Heart right ventricle (tissue), 16 donors: ENCODE data around the gene ASMTL. TPM values are rescaled to one million over a fixed set of nuclear protein-coding genes. Genes with fewer than 3 reads are reported as not detected.

Experiments
- ATAC-seq, 8 donors: fragments of 200-7000 bp; cut with Tn5 transposase; one replicate each; pipeline ENCODE4 v1.9.1; 2020; ENCODE audit warnings: mild to moderate bottlenecking in 8 of 8, moderate library complexity in 8 of 8, moderate number of reproducible peaks in 1 of 8
- DNase-seq, 2 donors: peaks; one replicate each; pipeline ENCODE4 v3.0.0-alpha.2; 2020
- H3K27ac ChIP-seq, 10 donors: fragments of 200-600 bp; sonication (generic) in 2 of 10; one replicate each; pipeline versions ENCODE4 v1.5.0 to v1.8.0; 2020 to 2022; ENCODE audit warnings: mild to moderate bottlenecking in 3 of 10
- H3K27me3 ChIP-seq, 7 donors: fragments of 200-600 bp; one replicate each; pipeline ENCODE4 v1.8.0; 2021 to 2022; ENCODE audit warnings: mild to moderate bottlenecking in 2 of 7
- H3K36me3 ChIP-seq, 9 donors: fragments of 200-600 bp; sonication (generic) in 1 of 9; one replicate each; pipeline versions ENCODE4 v1.5.0 to v1.8.0; 2020 to 2022; ENCODE audit warnings: mild to moderate bottlenecking in 2 of 9
- H3K4me1 ChIP-seq, 9 donors: fragments of 200-600 bp; sonication (generic) in 1 of 9; one replicate each; pipeline versions ENCODE4 v1.5.0 to v1.8.0; 2020 to 2022; ENCODE audit warnings: mild to moderate bottlenecking in 4 of 9
- H3K4me3 ChIP-seq, 10 donors: fragments of 200-600 bp; sonication (generic) in 2 of 10; one replicate each; pipeline versions ENCODE4 v1.5.0 to v1.8.0; 2020 to 2022; ENCODE audit warnings: mild to moderate bottlenecking in 7 of 10, moderate library complexity in 2 of 10
- H3K9me3 ChIP-seq, 11 donors: fragments of 200-600 bp in 10 of 11; sonication (generic) in 2 of 11; one replicate each; pipeline versions ENCODE4 v1.5.0 to v1.8.0; 2013 to 2022; ENCODE audit warnings: mild to moderate bottlenecking in 2 of 11, control low read depth in 1 of 11, moderate library complexity in 1 of 11
- CTCF ChIP-seq, 9 donors: fragments of 200-600 bp; sonication (generic) in 2 of 9; IDR thresholded peaks; one replicate each; pipeline versions ENCODE4 v1.5.0 to v1.8.0; 2021 to 2022; ENCODE audit warnings: antibody characterized with exemption in 9 of 9, mild to moderate bottlenecking in 5 of 9, moderate library complexity in 1 of 9
- WGBS, 2 donors: extraction: QIAGEN DNeasy Blood & Tissue Kit; methylation state at CpG; one replicate each; pipeline ENCODE4 v1.1.7; 2013; ENCODE audit warnings: inconsistent platforms in 1 of 2; 5-methylcytosine and 5-hydroxymethylcytosine counted together
- intact Hi-C, 10 donors: fragments of 100-400 bp; cut with DNase I; formaldehyde crosslinking; loops; one replicate each; pipeline versions ENCODE4 v1.11.1 to v1.14.2; 2022
- polyA plus RNA-seq, 2 donors: library from polyadenylated mRNA; stranded (reverse); fragments of 200-250 nt; gene quantifications; one replicate each; pipeline ENCODE4 v1.2.3, GENCODE V29; 2013
- total RNA-seq, 10 donors: library from RNA; stranded (reverse); fragmentation: NEBNext Ultra II Directional in 3 of 10; extraction: Animal tissue kit (Norgen Biotek cat#: 25700) in 3 of 10; gene quantifications; one replicate each; pipeline versions ENCODE4 v1.2.1 to v1.2.4, GENCODE V29; 2021 to 2023
- donor health status: Arrhythmogenic right ventricular cardiomyopathy.
- donor health status: ischemic (EF 13 %, LVEDD 7.1; RV severe dilation, severe dysfunction).
- donor health status: healthy with polysubstance abuse.
- donor health status: DM: no; HTN: yes; CAD: no.
- donor health status: DM: no; HTN: no; CAD: no.
- donor health status: ischemic (EF 25% LVEDD 6.9; RV normal size, moderate dysfunction).
- donor health status: ischemic (EF 25% LVEDD 5.7; RV mildly dilated, moderate dysfunction).
- donor health status: healthy.
- donor health status: DM: yes; HTN: yes; CAD: no.
- donor health status: Ischemic cardiomyopathy.
- donor health status: ischemic (EF 35%, LVEDD 5.7; RV mildly dilated, moderate dysfunction).
- donor health status: nonischemic (EF 11% LVEDD 7.7; RV severe dilation, severe dysfunction).
- donor health status: DM: yes; HTN: yes; CAD: no.
- donor health status: PGD.
- donor health status: ischemic (EF 29% LVEDD 5.4; RV normal size, mild dysfunction).
- donor health status: nonischemic (EF 23%, LVEDD 6.1; RV moderate dilation, normal function).

ASMTL gene
- total and polyA plus RNA-seq, 12 donors, result 16.6 to 50.6 (median 38.3) TPM

DNA sequence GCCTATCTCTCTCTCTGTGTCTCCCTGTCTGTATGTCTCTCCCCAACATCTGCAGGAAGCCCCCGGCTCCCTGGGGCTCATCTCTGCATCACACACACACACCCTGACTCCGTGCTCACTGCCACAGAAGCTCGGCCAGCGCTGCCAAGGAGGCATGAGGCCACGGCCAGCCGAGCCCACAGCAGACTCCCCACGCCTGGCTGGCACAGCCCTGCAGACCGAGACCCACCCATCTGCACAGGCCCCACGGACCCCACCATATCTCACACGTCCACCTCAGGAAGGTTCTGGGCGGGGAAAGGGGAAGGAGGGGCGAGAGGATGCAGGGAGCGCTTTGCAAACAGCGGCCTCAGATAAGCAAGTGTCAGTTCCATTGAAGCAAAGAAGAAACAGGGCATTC, 32.3 kb downstream of the ASMTL start:
- 50 to 51% methylated on average over 14 of the region's 14 CpGs for WGBS, 2 donors
- Histone ChIP-seq H3K4me3 (no peak overlapping the region), H3K9me3 (peaks cover 0 to 29% (median 21%) of the 10 kb centered on the region in 11 donors), H3K36me3 (peaks cover 4 to 68% (median 37%) of the 10 kb centered on the region in 9 donors), H3K27me3 (no peaks in the 10 kb centered on the region), H3K4me1 (no peaks in the 10 kb centered on the region), H3K27ac (no peak overlapping the region)
- intact Hi-C loops, result no loop called here
- ATAC-seq, result peak in 2 of 8 donors; percentile 11 to 22
- DNase-seq, result no peak
- no peak for TF ChIP-seq CTCF (IDR thresholded peaks at IDR 0.05)

DNA sequence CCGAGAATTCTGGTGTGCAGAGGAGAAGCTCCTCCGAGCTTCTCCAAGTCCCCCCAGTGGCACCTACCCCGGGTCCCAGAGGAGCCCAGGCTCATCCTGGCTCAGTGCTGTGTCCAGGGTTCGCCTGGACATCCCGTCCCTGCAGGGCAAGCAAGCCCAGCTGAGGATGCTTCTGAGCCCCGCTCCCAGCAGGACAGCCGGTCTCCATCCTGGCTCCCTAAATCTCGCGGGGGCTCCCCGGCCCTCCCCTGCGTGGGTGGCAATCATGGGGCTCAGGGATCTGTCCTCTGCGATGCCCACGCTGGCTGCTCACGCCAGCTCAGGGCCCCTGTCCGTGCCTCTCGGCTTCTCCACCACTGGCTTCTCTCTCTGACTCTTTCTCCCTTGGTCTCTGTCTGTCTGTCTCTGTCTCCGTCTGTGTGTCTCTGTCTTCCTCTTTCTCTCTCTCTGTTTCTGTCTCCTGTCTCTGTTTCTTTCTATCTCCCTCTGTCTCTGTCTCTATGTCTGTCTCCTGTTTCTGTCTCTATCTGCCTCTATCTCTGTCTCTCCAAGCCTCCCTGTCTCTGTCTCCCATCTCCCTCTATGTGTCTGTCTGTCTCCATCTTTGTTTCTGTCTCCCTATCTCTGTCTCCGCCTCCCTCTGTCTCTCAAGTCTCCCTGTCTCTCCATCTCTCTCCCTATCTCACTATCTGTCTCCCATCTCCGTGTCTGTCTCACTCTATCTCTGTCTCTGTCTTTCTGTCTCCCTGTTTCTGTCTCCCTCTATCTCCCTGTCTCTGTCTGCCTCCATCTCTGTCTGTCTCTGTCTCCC, 33.0 kb downstream of the ASMTL start:
- no peak for TF ChIP-seq CTCF (IDR thresholded peaks at IDR 0.05)
- Histone ChIP-seq H3K4me3 (no peak overlapping the region), H3K4me1 (no peaks in the 10 kb centered on the region), H3K36me3 (peaks cover 0 to 63% (median 33%) of the 10 kb centered on the region in 9 donors), H3K27me3 (no peaks in the 10 kb centered on the region), H3K9me3 (peaks cover 0 to 29% (median 21%) of the 10 kb centered on the region in 11 donors), H3K27ac (no peak overlapping the region)
- 82 to 94% methylated on average over 19 of the region's 19 CpGs for WGBS, 2 donors
- intact Hi-C loops, result no loop called here
- no peak for DNase-seq
- peak in 5 of 8 donors; percentile 4 to 32 (median 10) for ATAC-seq

DNA sequence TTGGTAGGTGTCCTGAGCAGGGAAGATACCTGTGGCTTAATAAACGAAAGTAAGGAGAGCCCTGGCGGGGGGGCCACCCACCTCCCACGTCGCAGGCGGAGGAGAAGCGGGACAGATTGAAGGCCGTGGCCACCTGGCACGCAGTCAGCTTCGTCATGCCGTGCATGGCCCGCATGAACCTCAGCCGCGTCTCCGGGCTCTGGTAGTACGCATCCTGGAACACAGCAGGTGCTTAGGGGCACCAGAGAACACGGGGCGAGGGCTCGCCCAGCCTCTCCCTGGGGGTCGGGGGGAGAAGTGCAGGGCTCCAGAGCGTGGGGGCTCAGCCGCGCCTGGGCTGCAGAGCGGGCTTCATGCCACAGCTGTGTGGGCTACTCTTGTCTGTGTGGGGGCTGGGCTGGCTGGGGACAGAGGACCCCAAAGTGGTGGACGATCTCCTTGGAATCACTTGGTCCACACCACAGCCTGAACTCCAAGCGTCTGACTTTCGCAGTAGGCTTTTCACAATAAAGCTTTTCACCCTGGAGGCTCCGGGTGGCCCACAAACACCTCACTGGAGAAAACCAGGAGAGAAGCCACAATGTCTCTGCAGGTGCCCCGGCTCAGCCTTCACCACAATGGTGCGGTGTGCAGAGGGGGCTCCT, 33.7 kb downstream of the ASMTL start:
- no peaks in the 10 kb centered on the region for H3K27me3 ChIP-seq
- ATAC-seq (peak in 4 of 8 donors; percentile 2 to 23 (median 18)), DNase-seq (no peak)
- no peak for TF ChIP-seq CTCF (IDR thresholded peaks at IDR 0.05)
- peaks cover 0 to 70% (median 36%) of the 10 kb centered on the region in 9 donors for H3K36me3 ChIP-seq
- 95% methylated on average over 29 of the region's 29 CpGs for WGBS, 2 donors
- H3K4me3 ChIP-seq, result no peak overlapping the region
- H3K27ac ChIP-seq, result no peak overlapping the region
- H3K4me1 ChIP-seq, result no peaks in the 10 kb centered on the region
- intact Hi-C loops, result no loop called here
- H3K9me3 ChIP-seq, result peaks cover 0 to 29% (median 21%) of the 10 kb centered on the region in 11 donors

DNA sequence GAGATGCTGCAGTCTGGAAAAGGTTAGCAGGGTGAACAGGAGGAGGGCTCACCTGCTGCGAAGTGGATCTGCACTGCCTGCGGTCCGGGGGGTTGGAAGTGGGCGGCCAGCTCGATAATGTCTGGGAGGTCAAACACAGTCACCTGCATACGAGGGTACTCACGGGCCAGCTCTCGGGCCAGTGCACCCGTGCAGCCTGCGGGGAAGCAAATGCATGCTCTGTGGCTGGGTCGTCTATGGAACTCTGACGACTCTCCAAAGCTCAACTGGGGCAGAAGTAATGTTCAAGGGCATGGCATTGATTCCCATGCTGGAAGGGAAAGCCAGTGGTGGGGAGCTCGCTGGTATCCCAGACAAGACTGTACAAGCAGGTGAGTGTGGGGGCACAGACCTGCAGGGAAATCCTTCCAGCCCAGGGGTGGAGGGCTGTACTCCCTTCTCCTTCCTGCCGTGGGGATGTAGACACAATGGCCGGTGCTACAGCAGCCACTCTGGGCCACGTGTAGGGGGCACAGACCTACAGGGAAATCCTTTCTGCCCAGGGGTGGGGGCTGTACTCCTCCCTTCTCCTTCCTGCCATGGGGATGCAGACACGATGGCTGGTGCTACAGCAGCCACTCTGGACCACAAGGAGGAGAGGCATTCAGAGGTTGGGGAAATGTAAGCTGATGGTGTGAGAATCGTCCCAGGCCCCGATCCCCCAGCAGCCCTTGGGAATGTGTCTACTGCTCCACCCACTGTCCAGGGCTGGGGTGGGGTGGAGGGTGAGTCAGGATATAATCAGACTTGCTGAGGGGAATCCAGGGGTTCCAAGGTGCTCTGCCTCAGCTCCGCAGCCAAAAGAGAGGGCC, 34.6 kb downstream of the ASMTL start:
- peaks cover 0 to 76% (median 42%) of the 10 kb centered on the region in 9 donors for H3K36me3 ChIP-seq
- no peak overlapping the region for H3K27ac ChIP-seq
- H3K4me3 ChIP-seq, result no peak overlapping the region
- ATAC-seq (no peak), DNase-seq (no peak)
- WGBS, 2 donors, result 91 to 96% methylated on average over 20 of the region's 20 CpGs
- no peaks in the 10 kb centered on the region for H3K4me1 ChIP-seq
- no peak for TF ChIP-seq CTCF (IDR thresholded peaks at IDR 0.05)
- no peaks in the 10 kb centered on the region for H3K27me3 ChIP-seq
- intact Hi-C loops, result no loop called here
- H3K9me3 ChIP-seq, result peaks cover 0 to 26% (median 21%) of the 10 kb centered on the region in 11 donors
